ENCODE data around the gene KCNN3.

GRCh38 chr1:154772606-154773506 lies 97.2 kb downstream of the KCNN3 start:
- TF ChIP-seq CTCF (IDR thresholded peaks at IDR 0.05) (peak; percentile 48), EZH2 (IDR thresholded peaks at IDR 0.05) (no peak)
